ENCODE results near the gene CALB2.

- TF ChIP-seq POLR2AphosphoS5 (IDR thresholded peaks at IDR 0.05; ENCODE audit: low read depth, low read length) (no peak), POLR2A (IDR thresholded peaks at IDR 0.05; ENCODE audit: low read depth, low read length) (no peak), TAF1 (IDR thresholded peaks at IDR 0.05; ENCODE audit: borderline replicate concordance, low read depth, low read length) (no peak)
These were observed 1.9 kb downstream of the CALB2 start for GRCh38 chr16:71360378-71360777.

All from GM12892 (cell line).